DMS79 treated with DMSO at 0.1 percent for 48 hours (cell line): ENCODE data around the gene MAPK13.
"Not testable (repeated sequence)": the region's sequence is repeated elsewhere in the genome, so short reads cannot be mapped to it uniquely, and the experiment has no call there.

ENCODE experiments used
- DNase-seq: peaks from one replicate; lab custom pipeline; 2025; lab: John Stamatoyannopoulos, UW

Gene MAPK13

GRCh38 chr6:36129941-36130666, at the start of gene MAPK13:
TSS of gene MAPK13 (plus strand) at chr6:36130513. CDS start at chr6:36130583, 70 bp downstream.
- peak; percentile 44 for DNase-seq

GRCh38 chr6:36082318-36082717, 48.0 kb upstream of the MAPK13 start:
- DNase-seq, result no peak

GRCh38 chr6:36083446-36083845, 46.9 kb upstream of the MAPK13 start:
- DNase-seq, result no peak

- not testable (repeated sequence) for DNase-seq
These were observed 42.1 kb upstream of the MAPK13 start for GRCh38 chr6:36088204-36088603.

GRCh38 chr6:36089048-36089447, 41.3 kb upstream of the MAPK13 start:
- DNase-seq, result no peak

GRCh38 chr6:36094238-36094637, 36.1 kb upstream of the MAPK13 start:
- DNase-seq, result no peak

- peak; percentile 61 for DNase-seq
These were observed 35.4 kb upstream of the MAPK13 start for GRCh38 chr6:36094753-36095496.

GRCh38 chr6:36095497-36096391, 34.6 kb upstream of the MAPK13 start:
- no peak for DNase-seq

- DNase-seq, result no peak
These were observed 31.9 kb upstream of the MAPK13 start for GRCh38 chr6:36098253-36098919.

GRCh38 chr6:36098920-36099647, 31.2 kb upstream of the MAPK13 start:
- DNase-seq, result no peak

GRCh38 chr6:36099869-36100483, 30.3 kb upstream of the MAPK13 start:
- DNase-seq, result no peak

- DNase-seq, result no peak
These were observed 28.6 kb upstream of the MAPK13 start for GRCh38 chr6:36101691-36102090.

GRCh38 chr6:36102853-36103252, 27.5 kb upstream of the MAPK13 start:
- no peak for DNase-seq

- DNase-seq, result no peak
These were observed 25.5 kb upstream of the MAPK13 start for GRCh38 chr6:36104836-36105235.

GRCh38 chr6:36109092-36109491, 21.2 kb upstream of the MAPK13 start:
- DNase-seq, result no peak

GRCh38 chr6:36110050-36110449, 20.3 kb upstream of the MAPK13 start:
- DNase-seq, result no peak

- DNase-seq, result no peak
These were observed 19.4 kb upstream of the MAPK13 start for GRCh38 chr6:36110863-36111262.

GRCh38 chr6:36111526-36111925, 18.8 kb upstream of the MAPK13 start:
- DNase-seq, result no peak

- no peak for DNase-seq
These were observed 17.3 kb upstream of the MAPK13 start for GRCh38 chr6:36113049-36113448.

GRCh38 chr6:36113703-36114102, 16.6 kb upstream of the MAPK13 start:
- DNase-seq, result no peak
